ENCODE measurements around the gene TPGS2.

TPGS2 gene

GRCh38 chr18:36783792-36784191, 45.0 kb downstream of the TPGS2 start:
- no peak for DNase-seq (ENCODE audit: extremely low read depth, low read depth)
- no peak overlapping the region for H3K4me3 ChIP-seq (replicated peaks; ENCODE audit: low read depth, low read length)
- no peak for TF ChIP-seq CTCF (IDR thresholded peaks at IDR 0.05; ENCODE audit: low read depth, low read length, missing control alignments)

- no peak for TF ChIP-seq CTCF (IDR thresholded peaks at IDR 0.05; ENCODE audit: low read depth, low read length, missing control alignments)
- no peak for DNase-seq (ENCODE audit: extremely low read depth, low read depth)
- no peak overlapping the region for H3K4me3 ChIP-seq (replicated peaks; ENCODE audit: low read depth, low read length)
Measured at GRCh38 chr18:36782710-36783109, 46.1 kb downstream of the TPGS2 start.

GRCh38 chr18:36780748-36781147, 48.1 kb downstream of the TPGS2 start:
- no peak for DNase-seq (ENCODE audit: extremely low read depth, low read depth)
- TF ChIP-seq CTCF (IDR thresholded peaks at IDR 0.05; ENCODE audit: low read depth, low read length, missing control alignments) = no peak
- no peak overlapping the region for H3K4me3 ChIP-seq (replicated peaks; ENCODE audit: low read depth, low read length)

GRCh38 chr18:36777566-36777965, 51.2 kb downstream of the TPGS2 start:
- H3K4me3 ChIP-seq (replicated peaks; ENCODE audit: low read depth, low read length) = no peak overlapping the region
- no peak for DNase-seq (ENCODE audit: extremely low read depth, low read depth)
- no peak for TF ChIP-seq CTCF (IDR thresholded peaks at IDR 0.05; ENCODE audit: low read depth, low read length, missing control alignments)

GRCh38 chr18:36776650-36777049, 52.2 kb downstream of the TPGS2 start:
- no peak for TF ChIP-seq CTCF (IDR thresholded peaks at IDR 0.05; ENCODE audit: low read depth, low read length, missing control alignments)
- no peak overlapping the region for H3K4me3 ChIP-seq (replicated peaks; ENCODE audit: low read depth, low read length)
- no peak for DNase-seq (ENCODE audit: extremely low read depth, low read depth)

- H3K4me3 ChIP-seq (replicated peaks; ENCODE audit: low read depth, low read length) = no peak overlapping the region
- no peak for TF ChIP-seq CTCF (IDR thresholded peaks at IDR 0.05; ENCODE audit: low read depth, low read length, missing control alignments)
- DNase-seq (ENCODE audit: extremely low read depth, low read depth) = no peak
Measured at GRCh38 chr18:36775396-36775795, 53.4 kb downstream of the TPGS2 start.

GRCh38 chr18:36772241-36772723, 56.5 kb downstream of the TPGS2 start:
- DNase-seq (ENCODE audit: extremely low read depth, low read depth) = no peak
- H3K4me3 ChIP-seq (replicated peaks; ENCODE audit: low read depth, low read length) = no peak overlapping the region
- no peak for TF ChIP-seq CTCF (IDR thresholded peaks at IDR 0.05; ENCODE audit: low read depth, low read length, missing control alignments)

All from HFF-Myc (cell line).